ENCODE data around the gene C4orf50. TPM values are rescaled to one million over a fixed set of nuclear protein-coding genes. Genes with fewer than 3 reads are reported as not detected.

C4orf50 gene
- polyA plus RNA-seq, 3 donors: not detected

DNA sequence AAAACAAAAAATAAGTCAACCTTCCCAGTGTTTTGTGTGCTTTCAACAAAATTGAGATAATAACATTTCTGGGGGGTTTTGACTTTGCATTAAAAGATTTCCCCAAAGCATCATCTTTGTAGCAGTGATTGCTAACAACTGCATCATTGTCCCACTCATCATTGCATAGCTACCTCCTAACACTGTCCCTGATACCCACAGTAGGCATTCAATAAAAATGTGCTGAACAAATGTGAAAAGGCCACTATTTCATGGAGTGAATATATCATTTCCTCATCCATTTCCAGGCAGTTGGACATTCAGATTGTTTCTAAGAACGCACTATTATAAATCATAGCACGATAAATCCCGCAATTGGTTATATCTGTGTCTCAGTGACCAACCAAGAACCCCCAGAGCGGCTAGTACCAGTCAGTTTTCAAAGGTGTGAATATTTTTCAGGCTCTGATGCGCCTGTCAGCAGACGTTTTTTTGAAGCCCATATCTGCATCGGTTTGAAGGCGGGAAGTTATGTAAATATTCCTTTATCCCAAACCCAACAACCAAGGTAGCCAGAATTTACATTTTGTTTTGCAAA is 89.3 kb downstream of the C4orf50 start:
- Mint-ChIP-seq H3K9me3 (peaks cover 0 to 2% (median 0%) of the 10 kb centered on the region in 7 donors), H3K36me3 (no peaks in the 10 kb centered on the region)

DNA sequence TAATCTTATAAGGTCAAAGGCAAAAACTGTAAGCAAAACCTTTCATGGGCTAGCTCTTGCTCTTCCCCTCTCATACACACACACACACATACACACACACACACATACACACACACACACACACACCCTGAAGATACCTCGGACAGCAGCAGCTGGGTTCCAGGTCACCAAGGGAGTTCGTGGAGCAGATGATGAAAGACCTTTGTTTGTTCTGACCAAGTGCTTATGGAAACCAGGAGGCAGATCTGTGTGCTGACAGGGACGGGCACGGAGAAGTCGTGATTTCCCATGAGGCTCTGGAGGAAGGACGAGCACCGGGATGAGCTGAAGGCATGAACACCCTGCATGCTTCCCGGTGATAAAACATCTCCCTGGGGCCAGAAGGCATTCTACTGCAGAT is 90.0 kb downstream of the C4orf50 start:
- H3K9me3 Mint-ChIP-seq: peaks cover 0 to 2% (median 0%) of the 10 kb centered on the region in 7 donors
- no peaks in the 10 kb centered on the region for H3K4me1 Mint-ChIP-seq
- H3K27me3 Mint-ChIP-seq (ENCODE audit: low read depth in 3 of 3): peaks cover 2 to 16% (median 12%) of the 10 kb centered on the region in 3 donors
- intact Hi-C loops (cut with micrococcal nuclease): no loop called here
- no peak overlapping the region for H3K4me3 Mint-ChIP-seq
- Histone ChIP-seq H3K9me3 (replicated peaks in 1 of 2; ENCODE audit: control insufficient read depth in 1 of 2, insufficient read depth in 1 of 2, low read length in 2 of 2) (no peaks in the 10 kb centered on the region), H3K4me3 (replicated peaks in 1 of 3; ENCODE audit: low read depth in 2 of 3, low read length in 3 of 3) (no peak overlapping the region), H3K4me2 (replicated peaks; ENCODE audit: extremely low read depth, low read length, poor library complexity, severe bottlenecking) (no peak overlapping the region), H3K4me1 (ENCODE audit: control insufficient read depth in 1 of 2, insufficient read depth in 2 of 2, low read length in 2 of 2) (no peaks in the 10 kb centered on the region), H3K9ac (ENCODE audit: insufficient read depth, low read length, poor library complexity, severe bottlenecking) (no peak overlapping the region), H4K20me1 (ENCODE audit: insufficient read depth, low read length) (no peaks in the 10 kb centered on the region), H2AFZ (ENCODE audit: insufficient read depth, low read depth, low read length, poor library complexity, severe bottlenecking) (no peak overlapping the region), H3K79me2 (ENCODE audit: insufficient read depth, low read length) (no peaks in the 10 kb centered on the region), H3K27me3 (ENCODE audit: control insufficient read depth in 2 of 2, insufficient read depth in 2 of 2, low read length in 2 of 2) (no peaks in the 10 kb centered on the region), H3K36me3 (replicated peaks in 1 of 2; ENCODE audit: control insufficient read depth in 1 of 2, insufficient read depth in 2 of 2, low read length in 2 of 2) (no peaks in the 10 kb centered on the region), H3K27ac (ENCODE audit: low read depth in 1 of 2, low read length in 2 of 2) (no peak overlapping the region)
- H3K36me3 Mint-ChIP-seq: no peaks in the 10 kb centered on the region
- DNase-seq: no peak
- WGBS (ENCODE audit: insufficient coverage): 80% methylated on average over 7 of the region's 8 CpGs
- no peak overlapping the region for H3K27ac Mint-ChIP-seq
- TF ChIP-seq, protein P1, sequence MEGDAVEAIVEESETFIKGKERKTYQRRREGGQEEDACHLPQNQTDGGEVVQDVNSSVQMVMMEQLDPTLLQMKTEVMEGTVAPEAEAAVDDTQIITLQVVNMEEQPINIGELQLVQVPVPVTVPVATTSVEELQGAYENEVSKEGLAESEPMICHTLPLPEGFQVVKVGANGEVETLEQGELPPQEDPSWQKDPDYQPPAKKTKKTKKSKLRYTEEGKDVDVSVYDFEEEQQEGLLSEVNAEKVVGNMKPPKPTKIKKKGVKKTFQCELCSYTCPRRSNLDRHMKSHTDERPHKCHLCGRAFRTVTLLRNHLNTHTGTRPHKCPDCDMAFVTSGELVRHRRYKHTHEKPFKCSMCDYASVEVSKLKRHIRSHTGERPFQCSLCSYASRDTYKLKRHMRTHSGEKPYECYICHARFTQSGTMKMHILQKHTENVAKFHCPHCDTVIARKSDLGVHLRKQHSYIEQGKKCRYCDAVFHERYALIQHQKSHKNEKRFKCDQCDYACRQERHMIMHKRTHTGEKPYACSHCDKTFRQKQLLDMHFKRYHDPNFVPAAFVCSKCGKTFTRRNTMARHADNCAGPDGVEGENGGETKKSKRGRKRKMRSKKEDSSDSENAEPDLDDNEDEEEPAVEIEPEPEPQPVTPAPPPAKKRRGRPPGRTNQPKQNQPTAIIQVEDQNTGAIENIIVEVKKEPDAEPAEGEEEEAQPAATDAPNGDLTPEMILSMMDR (IDR thresholded peaks at IDR 0.05): no peak

More for the DNA sequence above, 89.3 kb downstream of the C4orf50 start:
- Histone ChIP-seq H3K4me2 (replicated peaks; ENCODE audit: extremely low read depth, low read length, poor library complexity, severe bottlenecking) (no peak overlapping the region), H4K20me1 (ENCODE audit: insufficient read depth, low read length) (no peaks in the 10 kb centered on the region), H3K4me1 (ENCODE audit: control insufficient read depth in 1 of 2, insufficient read depth in 2 of 2, low read length in 2 of 2) (no peaks in the 10 kb centered on the region), H3K36me3 (replicated peaks in 1 of 2; ENCODE audit: control insufficient read depth in 1 of 2, insufficient read depth in 2 of 2, low read length in 2 of 2) (no peaks in the 10 kb centered on the region), H3K4me3 (replicated peaks in 1 of 3; ENCODE audit: low read depth in 2 of 3, low read length in 3 of 3) (no peak overlapping the region), H3K27ac (ENCODE audit: low read depth in 1 of 2, low read length in 2 of 2) (no peak overlapping the region), H3K9ac (ENCODE audit: insufficient read depth, low read length, poor library complexity, severe bottlenecking) (no peak overlapping the region), H3K9me3 (replicated peaks in 1 of 2; ENCODE audit: control insufficient read depth in 1 of 2, insufficient read depth in 1 of 2, low read length in 2 of 2) (no peaks in the 10 kb centered on the region), H3K27me3 (ENCODE audit: control insufficient read depth in 2 of 2, insufficient read depth in 2 of 2, low read length in 2 of 2) (no peaks in the 10 kb centered on the region), H3K79me2 (ENCODE audit: insufficient read depth, low read length) (no peaks in the 10 kb centered on the region), H2AFZ (ENCODE audit: insufficient read depth, low read depth, low read length, poor library complexity, severe bottlenecking) (no peak overlapping the region)
- H3K27ac Mint-ChIP-seq: no peak overlapping the region
- H3K27me3 Mint-ChIP-seq (ENCODE audit: low read depth in 3 of 3): peaks cover 2 to 17% (median 12%) of the 10 kb centered on the region in 3 donors
- intact Hi-C loops (cut with micrococcal nuclease): no loop called here
- TF ChIP-seq, protein P1 (IDR thresholded peaks at IDR 0.05): no peak
- no peak for DNase-seq
- no peaks in the 10 kb centered on the region for H3K4me1 Mint-ChIP-seq
- H3K4me3 Mint-ChIP-seq: no peak overlapping the region
- WGBS (ENCODE audit: insufficient coverage): 80% methylated on average over 8 of the region's 8 CpGs
